GM18502 (cell line): ENCODE data around the gene SKIC2.
"Not testable (repeated sequence)": the region's sequence is repeated elsewhere in the genome, so short reads cannot be mapped to it uniquely, and the experiment has no call there.

Experiments used
- ATAC-seq: cut with Tn5 transposase; IDR thresholded peaks from one replicate; pipeline ENCODE4 v1.9.1; 2021; ENCODE audit warnings: mild to moderate bottlenecking; ENCODE audit not compliant: unreplicated experiment, poor library complexity

The SKIC2 gene

GRCh38 chr6:31968326-31968725, 9.4 kb downstream of the SKIC2 start:
- ATAC-seq = no peak

GRCh38 chr6:31968791-31969711, 10.1 kb downstream of the SKIC2 start:
- ATAC-seq = no peak

GRCh38 chr6:31969712-31970603, 11.0 kb downstream of the SKIC2 start:
- no peak for ATAC-seq

- ATAC-seq = no peak
Measured at GRCh38 chr6:31970604-31971271, 11.8 kb downstream of the SKIC2 start.

- no peak for ATAC-seq
Measured at GRCh38 chr6:31971279-31971992, 12.5 kb downstream of the SKIC2 start.

GRCh38 chr6:31971993-31972708, 13.2 kb downstream of the SKIC2 start, which contains the start of gene DXO:
DXO (minus strand) TSS chr6:31972138; CDS start chr6:31971675, 463 bp downstream.
- peak; percentile 89 for ATAC-seq

GRCh38 chr6:31972709-31973350, 13.9 kb downstream of the SKIC2 start:
- no peak for ATAC-seq

GRCh38 chr6:31976065-31976464, 17.1 kb downstream of the SKIC2 start:
- not testable (repeated sequence) for ATAC-seq

GRCh38 chr6:31977816-31978431, 18.9 kb downstream of the SKIC2 start:
- no peak for ATAC-seq

GRCh38 chr6:31978831-31979230, 19.9 kb downstream of the SKIC2 start:
- ATAC-seq = no peak

GRCh38 chr6:31979238-31979898, 20.4 kb downstream of the SKIC2 start:
- ATAC-seq = no peak

- not testable (repeated sequence) for ATAC-seq
Measured at GRCh38 chr6:31980195-31980876, 21.4 kb downstream of the SKIC2 start.

- not testable (repeated sequence) for ATAC-seq
Measured at GRCh38 chr6:31980998-31981397, 22.0 kb downstream of the SKIC2 start.

GRCh38 chr6:31981744-31982143, 22.8 kb downstream of the SKIC2 start, which contains the start of gene C4A:
C4A (plus strand) TSS chr6:31982057; CDS start chr6:31982108, 51 bp downstream.
- ATAC-seq = not testable (repeated sequence)

GRCh38 chr6:31989363-31989762, 30.4 kb downstream of the SKIC2 start:
- ATAC-seq = not testable (repeated sequence)

- ATAC-seq = not testable (repeated sequence)
Measured at GRCh38 chr6:31994421-31994820, 35.4 kb downstream of the SKIC2 start.

GRCh38 chr6:31996385-31996784, 37.4 kb downstream of the SKIC2 start:
- not testable (repeated sequence) for ATAC-seq
